RKO (cell line): Measurements from ENCODE around the gene CYB561A3.

Experiments used
- DNase-seq: peaks from one replicate; pipeline ENCODE4 v3.0.0-alpha.2; 2016; ENCODE audit warnings: low spot score

CYB561A3 gene

DNA sequence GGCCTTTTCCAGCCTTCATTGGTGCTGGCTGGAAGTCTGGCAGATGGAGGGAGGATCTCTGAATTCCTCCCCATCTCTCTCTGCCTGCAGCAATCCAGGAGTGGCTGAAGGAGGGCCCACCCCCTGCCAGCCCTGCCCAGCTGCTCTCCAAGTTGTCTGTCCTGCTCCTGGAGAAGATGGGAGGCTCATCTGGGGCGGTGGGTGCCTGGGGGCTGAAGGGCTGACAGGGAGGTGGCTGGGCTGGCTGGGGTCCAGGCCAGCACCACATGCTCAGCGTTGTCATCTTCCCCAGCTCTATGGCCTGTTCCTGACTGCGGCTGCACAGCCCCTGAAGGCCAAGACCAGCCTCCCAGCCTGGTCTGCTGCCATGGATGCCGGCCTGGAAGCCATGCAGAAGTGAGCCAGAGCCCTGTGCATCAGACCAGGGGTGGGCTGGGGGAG lies 16.5 kb downstream of the CYB561A3 start:
- no peak for DNase-seq

DNA sequence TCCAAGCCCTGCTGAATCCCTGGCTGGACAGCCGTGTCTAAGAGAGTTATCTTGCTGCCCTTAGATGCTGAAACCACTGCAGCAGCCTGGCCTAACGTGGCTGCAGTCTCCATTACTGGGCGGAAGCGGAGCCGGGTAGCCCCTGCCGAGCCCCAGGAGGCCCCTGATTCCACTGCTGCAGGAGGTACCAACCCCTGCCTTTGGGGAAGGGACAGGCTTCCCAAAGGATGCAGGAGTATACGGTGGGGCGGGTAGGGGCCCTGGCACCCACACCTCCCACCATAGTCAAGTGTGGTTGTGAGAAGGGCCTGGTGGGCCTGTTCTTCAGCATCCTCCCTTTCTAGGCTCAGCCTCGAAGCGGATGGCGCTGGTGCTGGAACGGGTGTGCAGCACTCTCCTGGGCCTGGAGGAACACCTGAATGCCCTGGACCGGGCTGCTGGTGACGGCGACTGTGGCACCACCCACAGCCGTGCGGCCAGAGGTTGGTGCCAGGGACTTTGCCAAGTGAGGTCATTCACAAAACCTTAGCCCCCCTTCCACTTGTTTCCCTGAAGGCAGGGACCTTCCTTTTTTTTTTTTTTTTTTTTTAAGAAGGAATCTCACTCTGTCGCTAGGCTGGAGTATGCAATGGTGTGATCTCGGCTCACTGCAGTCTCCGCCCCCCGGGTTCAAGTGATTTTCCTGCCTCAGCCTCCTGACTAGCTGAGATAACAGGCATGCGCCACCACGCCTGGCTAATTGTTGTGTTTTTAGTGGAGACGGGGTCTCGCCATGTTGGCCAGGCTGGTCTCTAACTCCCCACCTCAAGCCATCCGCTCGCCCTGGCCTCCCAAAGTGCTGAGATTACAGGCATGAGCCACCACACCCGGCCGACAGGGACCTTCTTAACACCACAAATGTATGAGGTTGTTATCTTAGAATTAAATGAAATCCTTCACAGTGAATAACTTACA lies 17.6 kb downstream of the CYB561A3 start:
- no peak for DNase-seq

DNA sequence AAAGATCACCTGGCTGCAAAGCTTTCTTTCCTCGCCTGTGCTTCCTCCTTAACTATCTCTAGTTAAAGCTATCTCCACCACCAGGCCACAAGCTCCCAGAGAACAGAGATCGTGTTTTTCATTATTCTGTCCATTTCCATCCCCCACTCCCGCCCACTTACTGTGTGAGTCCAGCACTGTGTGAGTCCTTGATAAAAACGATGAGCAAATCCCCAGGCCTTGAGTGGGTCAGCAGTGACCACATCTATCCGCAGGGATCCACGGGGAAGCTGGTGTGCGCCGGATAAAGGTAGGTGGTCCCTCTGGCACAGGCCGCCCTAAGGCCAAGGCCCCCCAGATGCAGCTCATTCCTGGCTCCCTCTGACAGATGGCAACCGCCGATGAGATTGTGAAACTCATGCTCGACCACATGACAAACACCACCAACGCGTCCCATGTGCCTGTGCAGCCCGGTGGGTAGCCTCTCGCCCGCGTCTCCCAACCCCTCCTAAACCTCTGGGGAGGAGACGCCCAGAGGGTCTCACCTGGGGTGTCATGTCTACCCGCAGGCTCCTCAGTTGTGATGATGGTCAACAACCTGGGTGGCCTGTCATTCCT lies 19.4 kb downstream of the CYB561A3 start:
- DNase-seq, result no peak

DNA sequence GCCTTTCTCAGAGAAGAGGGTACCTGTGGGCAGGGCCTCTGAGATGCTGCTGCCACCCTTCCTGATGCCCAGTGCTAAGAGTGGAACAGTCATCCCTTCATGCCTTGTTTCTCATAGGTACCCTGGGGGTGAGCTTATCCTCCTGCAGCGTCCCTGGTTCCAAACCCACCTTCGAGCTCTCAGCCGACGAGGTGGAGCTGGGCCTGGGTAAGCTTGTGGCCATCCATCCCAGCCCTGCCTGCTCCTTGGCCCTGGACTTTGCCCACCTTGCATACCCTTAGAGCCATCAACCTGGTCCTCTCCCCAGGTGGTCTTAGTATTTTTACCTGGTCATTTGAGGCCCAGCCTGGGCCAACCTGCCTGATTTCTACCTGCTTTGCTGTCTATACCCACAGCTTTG lies 20.0 kb downstream of the CYB561A3 start:
- no peak for DNase-seq

DNA sequence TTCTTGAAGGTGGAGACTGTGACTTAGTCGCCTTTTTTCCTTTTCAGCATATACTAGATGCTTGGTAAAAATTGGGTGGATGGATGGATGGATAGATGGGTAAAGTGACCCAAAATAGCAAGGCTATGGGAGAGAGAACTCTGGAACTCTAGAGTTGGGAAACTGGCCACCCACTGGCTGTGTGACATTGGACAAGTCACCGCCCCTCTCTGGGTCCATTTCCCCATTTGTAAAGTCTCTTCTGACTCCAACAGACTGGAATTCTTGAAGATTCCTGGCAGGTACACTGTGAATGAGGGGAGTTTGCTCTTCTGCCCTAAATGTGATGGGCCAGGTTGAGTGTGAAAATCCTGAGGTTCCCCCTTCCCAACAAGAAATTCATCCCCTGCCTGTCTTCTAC lies 20.7 kb downstream of the CYB561A3 start:
- no peak for DNase-seq

DNA sequence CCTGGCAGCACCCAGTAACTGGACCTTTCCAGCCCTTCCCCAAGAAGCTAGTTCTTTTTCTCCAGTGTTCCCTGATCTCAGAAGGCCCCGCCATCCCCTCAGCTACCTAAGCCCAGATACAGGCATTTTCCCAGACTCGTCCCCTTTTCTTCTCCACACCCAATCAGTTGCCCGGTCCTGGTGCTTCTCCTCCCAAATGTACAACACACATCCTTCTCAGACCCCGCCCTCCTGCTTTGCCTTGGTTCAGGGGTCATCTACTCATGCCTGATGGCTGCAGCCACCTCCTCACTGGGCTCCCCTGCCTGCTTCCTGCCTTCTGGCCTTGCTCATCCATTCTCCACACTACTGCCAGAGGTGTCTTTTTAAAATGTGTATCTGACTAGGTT lies 22.2 kb downstream of the CYB561A3 start:
- no peak for DNase-seq

DNA sequence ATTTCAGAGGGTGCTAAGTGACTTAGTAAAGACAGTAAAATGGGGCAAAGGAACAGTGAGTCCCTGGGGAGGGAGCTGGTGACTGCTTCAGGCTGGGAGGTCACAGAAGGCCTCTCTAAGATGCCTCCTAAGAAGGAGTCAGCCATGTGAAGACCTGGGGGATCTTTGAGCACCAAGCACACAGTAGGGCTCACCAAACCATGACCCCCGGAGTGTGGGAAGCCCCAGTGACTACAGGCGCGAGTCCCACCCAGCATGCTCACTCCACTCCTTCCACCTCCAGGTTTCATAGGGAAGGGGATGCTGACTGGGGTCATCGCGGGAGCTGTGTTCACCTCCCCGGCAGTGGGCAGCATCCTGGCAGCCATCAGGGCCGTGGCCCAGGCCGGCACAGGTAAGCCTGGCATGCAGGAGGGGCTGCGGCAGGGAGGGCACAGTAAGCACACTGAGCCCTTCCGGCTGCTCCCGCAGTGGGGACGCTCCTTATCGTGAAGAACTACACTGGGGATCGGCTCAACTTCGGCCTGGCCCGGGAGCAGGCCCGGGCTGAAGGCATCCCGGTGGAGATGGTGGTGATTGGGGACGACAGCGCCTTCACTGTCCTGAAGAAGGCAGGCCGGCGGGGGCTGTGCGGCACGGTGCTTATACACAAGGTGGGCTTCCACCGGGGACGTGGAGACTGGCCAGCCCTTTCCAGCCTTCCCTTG lies 22.7 kb downstream of the CYB561A3 start:
- no peak for DNase-seq

DNA sequence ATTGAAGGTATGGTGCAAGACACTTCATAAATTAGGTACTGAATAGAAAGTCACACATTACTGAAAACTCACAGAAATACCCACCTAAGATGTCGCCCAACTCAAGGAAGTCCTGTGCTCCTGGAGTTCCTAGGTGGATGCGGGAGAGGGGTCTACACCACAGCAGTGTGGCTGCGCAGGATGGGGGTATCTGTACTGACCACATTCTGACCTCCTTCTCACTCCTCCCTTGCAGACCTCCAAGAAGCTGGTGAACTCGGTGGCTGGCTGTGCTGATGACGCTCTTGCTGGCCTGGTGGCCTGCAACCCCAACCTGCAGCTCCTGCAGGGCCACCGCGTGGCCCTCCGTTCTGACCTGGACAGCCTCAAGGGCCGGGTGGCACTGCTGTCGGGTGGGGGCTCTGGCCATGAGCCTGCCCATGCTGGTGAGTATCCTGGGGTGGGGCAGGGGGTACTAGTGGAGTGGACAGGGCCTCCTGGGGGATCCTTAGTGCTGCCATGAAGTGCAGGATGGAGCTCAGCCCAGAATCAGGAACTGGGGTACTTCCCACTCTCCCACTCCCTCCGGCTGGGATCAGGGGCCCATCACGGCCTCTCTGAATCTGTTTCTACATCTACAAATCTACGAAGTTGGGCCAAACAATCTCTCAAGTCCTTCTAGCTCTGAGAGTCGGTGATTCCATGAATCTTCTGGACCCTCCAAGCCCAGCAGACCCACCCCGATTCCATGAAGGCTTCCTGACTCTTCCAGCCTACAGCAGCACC lies 23.8 kb downstream of the CYB561A3 start:
- DNase-seq, result no peak

DNA sequence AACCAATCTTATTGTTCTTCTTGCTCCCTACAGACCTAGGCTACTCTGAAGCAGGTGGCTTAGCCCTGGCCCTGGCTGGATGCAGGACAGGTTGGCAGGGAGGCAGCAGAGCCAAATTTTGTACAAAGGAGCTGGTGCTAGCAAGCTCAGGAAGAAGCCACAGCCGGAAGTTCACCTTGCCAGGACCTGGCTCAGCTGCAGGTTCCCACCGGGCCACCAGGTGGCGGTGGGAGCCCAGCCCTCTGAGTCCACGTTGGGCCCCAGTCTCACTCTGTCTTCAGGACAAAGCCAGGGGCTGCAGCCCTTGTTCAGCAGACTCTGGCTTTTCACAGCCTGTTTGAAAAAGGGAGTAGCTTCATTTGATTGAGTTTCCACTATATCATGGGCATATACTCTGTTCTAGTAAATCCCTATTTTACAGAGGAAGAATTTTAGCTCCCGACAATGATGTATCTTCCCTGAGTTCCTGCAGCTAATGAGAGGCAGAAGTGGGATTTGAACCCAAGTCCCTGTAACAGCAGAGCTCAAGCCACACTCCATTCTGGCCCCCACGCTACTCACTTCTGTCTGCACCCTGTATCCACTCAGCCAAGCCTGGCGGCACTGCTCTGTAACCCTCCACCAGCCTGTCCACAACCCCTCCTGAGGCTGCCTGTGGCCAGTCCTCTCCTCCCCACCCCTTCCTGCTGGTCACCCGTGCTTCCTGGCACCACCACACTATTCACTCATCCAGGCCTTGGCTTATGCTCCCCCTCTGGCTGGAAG lies 25.3 kb downstream of the CYB561A3 start:
- DNase-seq, result peak; percentile 72

DNA sequence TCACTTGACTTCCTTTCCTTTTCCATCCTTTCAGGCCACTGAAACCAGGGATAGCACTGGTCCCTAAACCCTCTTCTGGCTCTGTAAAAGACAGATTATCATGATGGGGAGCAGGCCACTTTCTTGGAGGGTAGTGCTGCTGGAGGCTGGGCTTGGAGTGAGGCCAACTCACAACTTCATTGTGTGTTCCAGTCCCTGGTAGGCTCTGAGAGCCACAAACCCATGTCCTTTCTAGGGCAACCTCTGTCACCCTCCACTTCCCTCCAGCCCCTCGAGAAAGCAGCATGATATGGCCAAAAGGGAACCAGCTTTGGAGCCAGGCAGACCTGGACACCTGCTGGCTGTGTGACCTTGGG lies 26.3 kb downstream of the CYB561A3 start:
- DNase-seq, result no peak

DNA sequence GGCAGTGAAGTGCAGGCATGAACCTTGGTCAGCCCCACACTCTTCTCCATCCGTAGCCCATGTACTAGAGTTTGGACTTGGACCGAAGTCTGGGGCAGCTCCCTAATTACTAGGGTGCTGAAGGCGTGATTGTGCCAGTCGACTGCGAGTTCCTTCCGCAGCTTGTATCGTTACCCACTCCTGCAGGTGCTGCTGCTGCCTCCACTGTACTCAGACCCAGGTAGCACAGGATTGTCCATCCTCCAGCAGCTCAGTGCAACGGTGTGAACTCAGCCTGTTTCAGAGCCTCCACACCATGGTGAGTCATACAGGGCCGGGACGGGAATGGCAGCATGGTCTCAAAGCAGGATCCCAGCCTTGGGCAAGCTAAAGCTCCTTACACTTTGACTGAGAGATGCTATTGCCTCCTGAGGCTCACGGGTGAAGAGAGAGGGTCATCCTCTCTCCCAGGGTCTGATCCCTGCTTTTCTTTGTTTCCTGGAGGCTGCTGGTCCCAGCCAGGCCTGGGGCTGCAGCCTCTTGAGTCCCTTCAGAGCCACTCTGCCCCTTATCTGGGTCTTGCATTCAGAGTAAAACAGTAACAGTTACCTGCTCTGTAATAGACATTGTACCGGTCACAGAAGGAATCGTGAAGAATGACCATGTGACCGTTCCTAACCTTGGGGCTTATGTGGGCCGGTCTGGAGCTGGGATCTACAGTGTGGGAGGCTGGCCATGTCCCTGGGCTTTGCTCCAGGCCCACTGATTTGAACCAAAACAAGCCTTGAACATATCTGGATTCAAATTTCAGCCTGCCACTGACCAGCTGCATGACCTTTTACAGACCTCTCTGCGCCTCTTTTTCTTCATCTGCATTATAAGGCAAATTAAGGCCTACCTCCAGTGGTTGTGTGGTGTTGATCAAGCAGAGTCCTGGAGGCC lies 27.0 kb downstream of the CYB561A3 start:
- DNase-seq, result peak; percentile 66

DNA sequence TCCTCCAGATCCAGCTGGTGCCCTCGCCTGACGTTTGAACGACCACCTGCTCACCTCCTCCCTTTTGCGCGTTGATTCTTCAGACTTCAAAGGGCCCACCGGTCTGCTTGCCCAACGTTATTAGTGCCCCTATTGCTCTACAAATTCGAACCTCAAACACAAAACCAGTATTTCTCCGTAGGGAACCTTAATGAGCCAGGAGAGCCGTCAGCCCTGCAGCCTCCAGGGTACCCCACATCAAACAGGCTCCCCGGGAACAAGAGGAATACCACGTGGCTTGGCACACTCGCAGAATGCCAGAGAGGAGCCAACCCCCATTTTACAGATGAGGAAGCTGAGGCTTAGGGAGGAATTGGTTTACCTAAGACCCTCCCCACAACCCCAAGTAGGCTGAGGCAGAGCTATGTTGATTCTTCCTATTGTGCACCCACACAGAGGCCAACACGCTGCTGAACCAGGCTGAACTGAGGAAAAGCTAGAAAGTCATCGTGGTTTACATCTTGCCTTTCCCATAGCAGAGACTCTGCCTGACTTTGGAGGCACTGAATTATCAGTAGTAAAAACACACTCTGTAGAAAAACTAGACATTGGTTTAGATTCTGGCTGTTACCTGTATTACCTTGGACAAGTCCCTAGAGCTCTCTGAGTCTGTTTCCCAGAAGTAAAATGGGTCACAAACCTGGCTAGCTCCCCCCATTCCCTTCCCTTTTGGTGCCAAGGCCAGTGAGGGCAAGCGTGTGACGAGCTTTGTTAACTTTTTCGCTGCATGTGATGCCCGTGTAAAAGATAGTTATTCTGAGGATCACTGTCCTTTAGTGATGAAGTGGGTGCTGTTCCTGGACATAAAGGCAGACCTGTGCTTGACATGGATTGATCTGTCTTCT lies 27.9 kb downstream of the CYB561A3 start:
- peak; percentile 43 for DNase-seq

DNA sequence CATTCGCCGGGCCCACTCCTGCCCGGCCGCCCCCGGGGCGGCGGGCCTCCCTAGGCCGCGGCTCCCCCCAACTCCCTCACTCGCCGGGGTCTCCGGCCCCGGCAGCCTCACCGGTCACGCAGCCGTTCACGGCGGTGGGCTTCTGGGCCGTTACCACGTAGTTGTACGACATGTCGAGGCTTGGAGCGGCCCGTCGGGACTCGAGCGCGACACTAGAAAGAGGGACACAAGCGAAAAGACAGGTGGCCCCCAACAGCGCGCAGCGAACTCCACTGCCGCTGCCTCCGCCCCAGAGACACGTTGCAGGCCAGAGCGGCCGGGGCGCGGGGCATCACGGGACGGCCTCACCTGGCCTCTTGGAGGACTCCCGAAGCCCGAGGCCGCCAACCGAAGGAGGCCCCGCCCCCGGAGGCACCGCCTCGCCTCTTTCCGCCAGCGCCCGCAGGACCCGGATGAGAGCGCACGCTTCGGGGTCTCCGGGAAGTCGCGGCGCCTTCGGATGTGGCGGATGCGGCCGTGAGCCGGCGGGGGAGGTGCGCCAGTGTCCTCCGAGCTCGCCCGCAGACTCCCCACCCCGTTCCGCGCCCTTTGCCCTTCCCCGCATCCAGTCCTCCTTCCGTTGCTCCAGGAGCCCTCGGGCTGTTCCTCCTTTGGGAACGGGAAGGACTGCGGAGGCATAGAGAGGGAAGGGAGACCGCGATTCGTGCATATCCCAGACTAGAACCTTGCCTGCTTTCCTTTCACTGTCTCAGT lies 28.7 kb downstream of the CYB561A3 start, which contains the start of the genes DDB1 and TKFC:
DDB1 (minus strand) TSS at position 309 of the 753 bp plus-strand sequence; CDS start at position 172, 137 bp downstream.
TKFC (plus strand) TSS at position 432 of the 753 bp plus-strand sequence. CDS start 1,501 bp downstream, outside the sequence.
- DNase-seq, result peak; percentile 93

DNA sequence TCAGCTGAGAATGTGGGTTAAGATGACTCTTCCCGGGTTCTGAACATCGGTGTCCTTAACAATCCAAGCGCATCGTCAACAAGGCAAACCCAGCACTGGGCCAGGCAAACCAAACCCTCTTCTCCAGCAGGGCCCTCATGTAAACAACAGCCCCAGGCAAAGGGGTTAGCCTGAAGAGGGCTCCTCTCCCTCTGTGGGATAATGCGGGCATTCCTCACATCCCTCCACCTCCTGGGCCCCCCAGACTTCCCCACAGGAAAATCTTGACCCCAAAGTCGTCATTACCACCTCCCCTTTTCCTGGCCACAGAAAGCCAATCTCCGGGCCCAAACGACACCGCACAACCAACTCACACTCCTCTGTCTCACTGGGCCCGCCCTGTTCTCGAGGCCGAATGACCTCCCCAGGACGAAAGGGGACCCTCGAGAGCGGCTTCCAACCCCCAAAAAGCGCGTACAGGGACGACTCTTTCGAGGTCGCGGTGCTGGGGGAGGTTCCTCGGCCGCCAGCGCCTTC lies 29.3 kb downstream of the CYB561A3 start:
- peak; percentile 23 for DNase-seq

DNA sequence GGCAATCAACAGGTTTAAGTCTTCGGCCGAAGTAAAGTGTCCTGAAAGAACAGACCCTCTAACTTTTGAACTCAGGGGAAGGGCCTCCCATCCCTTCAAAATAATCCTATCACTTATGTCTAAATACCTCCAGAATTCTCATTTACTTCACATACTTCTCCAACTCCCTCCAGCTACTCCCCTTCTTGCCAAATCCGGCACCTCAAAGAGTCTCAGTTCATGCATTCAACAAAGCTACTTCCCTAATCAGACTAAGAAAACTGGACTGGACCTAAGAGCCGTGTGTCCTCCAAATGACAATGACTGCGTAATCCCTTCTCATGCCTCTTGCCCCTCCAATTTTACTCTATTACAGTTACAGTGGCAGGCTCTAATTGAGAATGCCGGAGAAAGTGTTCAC lies 30.0 kb downstream of the CYB561A3 start:
- DNase-seq, result peak; percentile 27

DNA sequence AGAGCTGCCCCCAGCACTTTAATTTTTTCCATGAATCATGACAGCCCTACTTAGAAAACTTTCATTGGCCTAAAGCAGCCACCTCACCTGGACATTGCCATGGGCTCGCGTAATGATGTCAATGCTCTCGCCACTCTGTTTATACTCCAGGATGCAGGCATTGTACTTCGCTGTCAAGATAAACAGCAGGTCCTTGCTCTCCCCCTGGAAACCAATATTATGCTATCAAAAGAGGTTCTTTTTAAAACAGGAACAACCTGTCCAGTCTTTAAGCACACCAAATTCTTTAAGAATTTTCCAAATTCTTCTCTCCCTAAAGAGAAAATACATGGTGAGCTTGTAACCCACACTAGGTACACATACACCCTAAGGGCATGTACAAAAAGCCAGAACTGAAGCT lies 31.8 kb downstream of the CYB561A3 start:
- no peak for DNase-seq

DNA sequence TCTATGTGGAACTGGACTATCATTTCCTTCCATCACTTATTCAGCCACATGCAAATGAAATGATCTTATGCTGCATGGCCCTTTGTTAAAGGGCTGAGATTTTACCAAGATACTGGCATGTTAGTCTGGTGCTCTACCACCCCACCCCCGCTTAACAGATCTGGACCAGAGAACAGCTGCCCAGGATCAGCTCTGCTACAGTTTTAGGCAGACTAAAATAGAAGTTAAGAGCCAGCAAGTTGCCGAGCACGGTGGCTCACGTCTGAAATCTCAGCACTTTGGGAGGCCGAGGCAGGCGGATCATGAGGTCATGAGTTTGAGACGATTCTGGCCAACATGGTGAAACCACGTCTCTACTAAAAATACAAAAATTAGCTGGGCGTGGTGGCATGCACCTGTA lies 33.3 kb downstream of the CYB561A3 start:
- no peak for DNase-seq

DNA sequence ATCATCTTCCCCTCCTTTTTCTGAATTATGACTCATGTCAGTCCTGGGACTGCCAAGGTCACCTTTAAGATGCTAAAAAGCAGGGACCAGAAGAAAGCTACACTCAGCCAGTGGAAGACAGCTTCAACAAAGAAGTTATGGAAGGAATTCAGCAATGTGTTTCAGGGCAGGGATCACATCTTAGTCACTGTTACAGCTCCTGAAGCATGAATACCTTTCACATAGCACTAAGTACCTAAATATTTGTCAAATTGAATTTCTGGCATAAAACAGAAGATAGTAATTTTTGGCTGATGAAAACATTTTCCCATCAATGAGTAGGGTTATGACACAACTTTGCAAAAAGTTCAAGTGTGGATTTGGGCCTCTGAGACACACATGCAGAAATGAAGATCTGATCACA lies 34.0 kb downstream of the CYB561A3 start:
- DNase-seq, result no peak
